ENCODE data around the gene BCL6B.

GRCh38 chr17:6986676-6987075 is 36.2 kb upstream of the BCL6B start:
- TF ChIP-seq, protein P1, sequence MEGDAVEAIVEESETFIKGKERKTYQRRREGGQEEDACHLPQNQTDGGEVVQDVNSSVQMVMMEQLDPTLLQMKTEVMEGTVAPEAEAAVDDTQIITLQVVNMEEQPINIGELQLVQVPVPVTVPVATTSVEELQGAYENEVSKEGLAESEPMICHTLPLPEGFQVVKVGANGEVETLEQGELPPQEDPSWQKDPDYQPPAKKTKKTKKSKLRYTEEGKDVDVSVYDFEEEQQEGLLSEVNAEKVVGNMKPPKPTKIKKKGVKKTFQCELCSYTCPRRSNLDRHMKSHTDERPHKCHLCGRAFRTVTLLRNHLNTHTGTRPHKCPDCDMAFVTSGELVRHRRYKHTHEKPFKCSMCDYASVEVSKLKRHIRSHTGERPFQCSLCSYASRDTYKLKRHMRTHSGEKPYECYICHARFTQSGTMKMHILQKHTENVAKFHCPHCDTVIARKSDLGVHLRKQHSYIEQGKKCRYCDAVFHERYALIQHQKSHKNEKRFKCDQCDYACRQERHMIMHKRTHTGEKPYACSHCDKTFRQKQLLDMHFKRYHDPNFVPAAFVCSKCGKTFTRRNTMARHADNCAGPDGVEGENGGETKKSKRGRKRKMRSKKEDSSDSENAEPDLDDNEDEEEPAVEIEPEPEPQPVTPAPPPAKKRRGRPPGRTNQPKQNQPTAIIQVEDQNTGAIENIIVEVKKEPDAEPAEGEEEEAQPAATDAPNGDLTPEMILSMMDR (IDR thresholded peaks at IDR 0.05; ENCODE audit: insufficient read depth, low read depth, low read length), result no peak
- no peak for TF ChIP-seq EZH2 (IDR thresholded peaks at IDR 0.05; ENCODE audit: insufficient read depth, low read length)

Measured in astrocyte (in vitro differentiated cells and primary cell).